PC-3 (cell line): ENCODE results near the gene LAMA2. TPM values are rescaled to one million over a fixed set of nuclear protein-coding genes. Genes with fewer than 3 reads are reported as not detected.

ENCODE experiments used
- ATAC-seq: fragments of 200-7000 bp; cut with Tn5 transposase; 2 replicates; pipeline ENCODE4 v1.9.1; 2020; ENCODE audit warnings: mild to moderate bottlenecking, moderate library complexity
- BruUV-seq: library from RNA; stranded (reverse); fragments of 400-500 nt; replicated peaks from 2 replicates; lab custom pipeline; 2021; lab: Mats Ljungman, UMichigan
- CTCF ChIA-PET: fragments of 300-600 bp; sonication (Branson Sonifier 250); formaldehyde crosslinking; loops from one replicate; lab custom pipeline; 2022; ENCODE audit warnings: antibody characterized with exemption; lab: Charles Lee
- POLR2A ChIA-PET: fragments of 300-600 bp; sonication (Branson Sonifier 250); formaldehyde crosslinking; loops from one replicate; lab custom pipeline; 2022; ENCODE audit warnings: antibody characterized with exemption; ENCODE audit not compliant: unreplicated experiment; lab: Charles Lee
- DNase-seq: peaks from one replicate; pipeline ENCODE4 v3.0.0-alpha.2; 2015
- H2AFZ ChIP-seq: fragments of 300-600 bp; sonication (generic); 2 replicates; pipeline ENCODE4 v1.6.0; 2016; ENCODE audit warnings: antibody characterized with exemption, low read length
- H3F3A ChIP-seq: fragments of 300-600 bp; sonication (generic); one replicate; pipeline ENCODE4 v1.6.0; 2017; ENCODE audit warnings: antibody characterized with exemption, low read length, control low read depth, mild to moderate bottlenecking; ENCODE audit not compliant: unreplicated experiment
- H3K27ac ChIP-seq: fragments of 300-600 bp; sonication (generic); 2 replicates; pipeline ENCODE4 v1.5.1; 2016; ENCODE audit warnings: mild to moderate bottlenecking, low read length
- H3K27me3 ChIP-seq: fragments of 300-600 bp; sonication (generic); 2 replicates; pipeline ENCODE4 v1.6.1; 2016; ENCODE audit warnings: low read length, mixed read lengths
- H3K36me3 ChIP-seq: fragments of 300-600 bp; sonication (generic); 2 replicates; pipeline ENCODE4 v1.6.1; 2016; ENCODE audit warnings: low read depth, mixed run types, low read length, mixed read lengths
- H3K4me1 ChIP-seq: fragments of 300-600 bp; sonication (generic); 2 replicates; pipeline ENCODE4 v1.5.1; 2016; ENCODE audit warnings: low read length; ENCODE audit not compliant: insufficient read depth
- H3K4me2 ChIP-seq: fragments of 300-600 bp; sonication (generic); 2 replicates; pipeline ENCODE4 v1.6.0; 2016; ENCODE audit warnings: low read length
- H3K4me3 ChIP-seq: fragments of 300-600 bp; sonication (generic); 2 replicates; pipeline ENCODE4 v1.5.1; 2016; ENCODE audit warnings: mild to moderate bottlenecking, low read length, mixed read lengths
- H3K79me2 ChIP-seq: fragments of 300-600 bp; sonication (generic); 2 replicates; pipeline ENCODE4 v1.6.1; 2017; ENCODE audit warnings: low read length, mixed read lengths
- H3K9ac ChIP-seq: fragments of 300-600 bp; sonication (generic); 2 replicates; pipeline ENCODE4 v1.6.0; 2016; ENCODE audit warnings: mild to moderate bottlenecking, low read length
- H3K9me2 ChIP-seq: fragments of 300-600 bp; sonication (generic); replicated peaks from 2 replicates; pipeline ENCODE4 v1.6.1; 2016; ENCODE audit warnings: mixed run types, low read length, mixed read lengths
- H3K9me3 ChIP-seq: fragments of 300-600 bp; sonication (generic); 2 replicates; pipeline ENCODE4 v1.6.1; 2016; ENCODE audit warnings: low read length, mixed read lengths
- H4K20me1 ChIP-seq: fragments of 300-600 bp; sonication (generic); 2 replicates; pipeline ENCODE4 v1.6.1; 2016; ENCODE audit warnings: low read length, mixed read lengths
- EZH2 ChIP-seq: fragments of 300-600 bp; sonication (generic); IDR thresholded peaks from one replicate; pipeline ENCODE4 v1.6.1; 2017; ENCODE audit warnings: antibody characterized with exemption, mild to moderate bottlenecking, low read length; ENCODE audit not compliant: unreplicated experiment
- EZH2phosphoT487 ChIP-seq: fragments of 300-600 bp; sonication (generic); IDR thresholded peaks from 2 replicates; pipeline ENCODE4 v1.6.1; 2018; ENCODE audit warnings: mild to moderate bottlenecking, antibody characterized with exemption, low read length, borderline replicate concordance
- intact Hi-C: fragments of 100-400 bp; cut with micrococcal nuclease; formaldehyde crosslinking; loops from 2 replicates; pipeline ENCODE4 v1.9.0; 2023
- total RNA-seq: library from RNA; depleted of rRNA; stranded (reverse); fragments of >200 nt; gene quantifications from 2 replicates; pipeline ENCODE4 v1.2.3, GENCODE V29; 2014
- TF ChIP-seq, protein P1 (sequence below): fragments of 300-600 bp; sonication (generic); conservative IDR thresholded peaks from 2 replicates; pipeline ENCODE4 v1.5.1; 2017; ENCODE audit warnings: antibody characterized with exemption, low read depth, mild to moderate bottlenecking, low read length

The LAMA2 gene
- total RNA-seq, 1 experiment from 2014 or later: 0.22 TPM

DNA sequence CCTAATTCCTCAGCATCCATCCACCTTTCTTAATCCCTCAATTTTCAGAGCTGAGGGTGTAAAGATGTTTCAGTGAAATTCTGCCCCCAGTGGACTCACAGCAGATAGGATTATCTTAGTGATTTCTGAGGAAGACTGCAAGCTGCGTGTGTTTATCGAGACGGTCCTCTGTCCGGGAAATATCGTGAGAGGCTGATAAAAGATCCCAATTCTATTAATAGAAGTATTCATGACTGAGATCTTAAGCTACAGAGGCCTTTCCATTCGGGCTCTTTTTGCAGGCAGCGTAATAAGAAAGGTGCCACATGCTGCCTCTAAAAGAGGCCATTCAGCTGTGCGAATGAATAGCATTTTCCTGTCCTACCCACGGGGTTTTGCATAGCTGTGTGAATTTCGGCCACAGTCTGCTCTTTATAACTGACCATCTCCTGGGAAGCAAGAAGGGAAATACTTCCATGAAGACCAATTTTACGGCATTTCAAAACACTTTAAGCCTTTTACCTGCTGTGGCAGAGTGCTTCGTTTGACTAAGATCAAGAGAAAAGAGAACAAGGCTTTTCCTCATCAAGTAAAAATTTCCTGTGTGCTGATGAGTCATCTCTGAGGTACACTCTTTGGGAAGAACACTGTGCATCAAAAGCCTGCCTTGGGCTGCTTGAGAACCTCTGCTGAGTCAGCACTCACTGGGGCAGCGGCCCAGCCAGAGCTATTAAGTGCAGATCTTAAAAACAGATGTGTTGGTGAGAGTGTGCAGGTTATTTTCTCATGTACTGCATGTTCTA lies 618.2 kb downstream of the LAMA2 start:
- no peaks in the 10 kb centered on the region for H3K27me3 ChIP-seq
- peak overlapping the region; percentile 62 for H3K9ac ChIP-seq
- H3K79me2 ChIP-seq: no peaks in the 10 kb centered on the region
- intact Hi-C loops: no loop called here
- no peaks in the 10 kb centered on the region for H3K9me2 ChIP-seq
- peaks cover 46% of the 10 kb centered on the region for H3K4me1 ChIP-seq
- H3K36me3 ChIP-seq: no peaks in the 10 kb centered on the region
- H3K9me3 ChIP-seq: no peaks in the 10 kb centered on the region
- ChIA-PET CTCF (interaction anchor here (1.0 to 1.7 kb wide), 2 partner anchors 10 to 74 kb away, joined by 3 to 5 read pairs; no protein-coding TSS in a partner anchor), POLR2A (interaction anchor here (1.1 kb wide), 1 partner anchor 11 kb away, joined by 6 read pairs; no protein-coding TSS in a partner anchor)
- TF ChIP-seq, protein P1, sequence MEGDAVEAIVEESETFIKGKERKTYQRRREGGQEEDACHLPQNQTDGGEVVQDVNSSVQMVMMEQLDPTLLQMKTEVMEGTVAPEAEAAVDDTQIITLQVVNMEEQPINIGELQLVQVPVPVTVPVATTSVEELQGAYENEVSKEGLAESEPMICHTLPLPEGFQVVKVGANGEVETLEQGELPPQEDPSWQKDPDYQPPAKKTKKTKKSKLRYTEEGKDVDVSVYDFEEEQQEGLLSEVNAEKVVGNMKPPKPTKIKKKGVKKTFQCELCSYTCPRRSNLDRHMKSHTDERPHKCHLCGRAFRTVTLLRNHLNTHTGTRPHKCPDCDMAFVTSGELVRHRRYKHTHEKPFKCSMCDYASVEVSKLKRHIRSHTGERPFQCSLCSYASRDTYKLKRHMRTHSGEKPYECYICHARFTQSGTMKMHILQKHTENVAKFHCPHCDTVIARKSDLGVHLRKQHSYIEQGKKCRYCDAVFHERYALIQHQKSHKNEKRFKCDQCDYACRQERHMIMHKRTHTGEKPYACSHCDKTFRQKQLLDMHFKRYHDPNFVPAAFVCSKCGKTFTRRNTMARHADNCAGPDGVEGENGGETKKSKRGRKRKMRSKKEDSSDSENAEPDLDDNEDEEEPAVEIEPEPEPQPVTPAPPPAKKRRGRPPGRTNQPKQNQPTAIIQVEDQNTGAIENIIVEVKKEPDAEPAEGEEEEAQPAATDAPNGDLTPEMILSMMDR: peak; percentile 69
- no peak for TF ChIP-seq EZH2
- no peak for TF ChIP-seq EZH2phosphoT487
- H4K20me1 ChIP-seq: no peaks in the 10 kb centered on the region
- peak overlapping the region; percentile 85 for H3K4me2 ChIP-seq
- ATAC-seq: peak; percentile 86
- peaks cover 3% of the 10 kb centered on the region for H3F3A ChIP-seq
- peak overlapping the region; percentile 65 for H3K4me3 ChIP-seq
- no TSS peak for BruUV-seq
- peak overlapping the region; percentile 91 for H3K27ac ChIP-seq
- peak; percentile 91 for DNase-seq
- H2AFZ ChIP-seq: peak overlapping the region; percentile 93

DNA sequence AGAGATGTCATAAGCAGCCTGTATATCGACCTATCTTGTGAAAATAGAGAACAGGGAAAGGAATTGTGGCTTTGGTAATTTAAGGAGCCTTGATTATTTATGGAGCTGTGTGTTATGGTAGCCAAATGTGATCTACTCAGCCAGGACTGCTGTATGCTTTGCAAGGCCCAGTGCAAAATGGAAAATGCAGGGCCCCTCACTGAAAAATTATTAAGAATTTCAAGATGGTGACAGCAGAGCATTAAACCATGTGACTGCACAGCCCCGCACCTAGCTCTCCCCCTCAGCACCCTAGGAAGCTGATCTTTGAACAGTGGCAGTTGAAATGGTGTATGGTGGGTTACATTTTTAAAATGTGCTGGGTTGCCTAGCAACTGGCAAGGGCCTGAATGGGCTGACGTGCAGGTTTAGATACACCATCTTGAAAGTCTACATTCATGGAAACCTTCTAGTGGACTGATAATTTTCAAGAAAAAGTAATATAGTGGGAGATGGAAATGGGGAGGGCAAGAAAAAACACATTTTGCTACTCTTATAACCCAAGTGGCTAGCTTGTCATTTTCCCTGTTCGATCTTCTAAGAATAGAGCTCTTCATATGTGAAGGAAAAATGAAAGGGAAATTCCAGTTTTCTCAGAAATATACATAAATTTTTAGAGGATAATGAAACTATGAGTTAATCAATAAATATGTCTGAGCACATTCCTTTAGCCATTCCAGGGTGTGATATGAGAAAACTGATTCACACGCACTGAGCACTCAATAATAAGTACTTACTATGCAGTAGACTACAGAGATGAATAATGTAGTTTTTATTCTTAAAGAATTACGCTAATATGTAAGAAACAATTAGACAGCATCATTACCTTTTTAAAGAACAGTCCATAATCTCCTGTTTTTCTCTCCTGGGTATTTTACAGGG lies 619.1 kb downstream of the LAMA2 start:
- peaks cover 46% of the 10 kb centered on the region for H3K4me1 ChIP-seq
- peak overlapping the region; percentile 93; the same call in 1 of the 2 replicates for H2AFZ ChIP-seq
- BruUV-seq: no TSS peak
- ATAC-seq (no peak), DNase-seq (no peak)
- H3K27me3 ChIP-seq: no peaks in the 10 kb centered on the region
- H3F3A ChIP-seq: peaks cover 3% of the 10 kb centered on the region
- H3K9me2 ChIP-seq: no peaks in the 10 kb centered on the region
- POLR2A ChIA-PET: interaction anchor here (1.1 kb wide), 1 partner anchor 12 kb away, joined by 6 read pairs; no protein-coding TSS in a partner anchor
- no peaks in the 10 kb centered on the region for H3K79me2 ChIP-seq
- H3K36me3 ChIP-seq: no peaks in the 10 kb centered on the region
- intact Hi-C loops: no loop called here
- H3K4me2 ChIP-seq: peak overlapping the region; percentile 85
- no peaks in the 10 kb centered on the region for H3K9me3 ChIP-seq
- H3K9ac ChIP-seq: no peak overlapping the region
- CTCF ChIA-PET: interaction anchor here (1.0 to 1.7 kb wide), 2 partner anchors 9 to 73 kb away, joined by 3 to 5 read pairs; no protein-coding TSS in a partner anchor
- TF ChIP-seq, protein P1: no peak
- TF ChIP-seq EZH2 (no peak), EZH2phosphoT487 (no peak)
- no peaks in the 10 kb centered on the region for H4K20me1 ChIP-seq
- H3K4me3 ChIP-seq: peak overlapping the region; percentile 65; the same call in 1 of the 2 replicates
- peak overlapping the region; percentile 91 for H3K27ac ChIP-seq
